A673 (cell line): ENCODE results near the gene NRDC. TPM values are rescaled to one million over a fixed set of nuclear protein-coding genes. Genes with fewer than 3 reads are reported as not detected.

Source experiments
- BruUV-seq: library from RNA; stranded (reverse); fragments of 400-500 nt; replicated peaks from 2 replicates; lab custom pipeline; 2021; lab: Mats Ljungman, UMichigan
- CTCF ChIA-PET: fragments of 300-600 bp; sonication (Branson Sonifier 250); formaldehyde crosslinking; loops from one replicate; lab custom pipeline; 2022; ENCODE audit warnings: antibody characterized with exemption; lab: Charles Lee
- POLR2A ChIA-PET: fragments of 300-600 bp; sonication (Branson Sonifier 250); formaldehyde crosslinking; loops from one replicate; lab custom pipeline; 2022; ENCODE audit warnings: antibody characterized with exemption; ENCODE audit not compliant: low non-redundant PET; lab: Charles Lee
- DNase-seq: peaks from one replicate; pipeline ENCODE4 v3.0.0-alpha.2; 2015; ENCODE audit warnings: low spot score
- H3K27ac ChIP-seq: fragments of 200-600 bp; sonication (generic); 2 replicates; pipeline ENCODE4 v1.5.1; 2016; ENCODE audit warnings: mixed run types, low read depth, mild to moderate bottlenecking, mixed read lengths, antibody characterized with exemption, low read length; ENCODE audit not compliant: poor library complexity, severe bottlenecking
- H3K27me3 ChIP-seq: fragments of 200-600 bp; sonication (generic); replicated peaks from 2 replicates; pipeline ENCODE4 v1.6.1; 2017; ENCODE audit warnings: mixed run types, low read depth, mild to moderate bottlenecking, mixed read lengths, antibody characterized with exemption, low read length; ENCODE audit not compliant: insufficient read depth, poor library complexity
- H3K36me3 ChIP-seq: fragments of 200-600 bp; sonication (generic); 2 replicates; pipeline ENCODE4 v1.6.1; 2016; ENCODE audit warnings: mixed run types, mild to moderate bottlenecking, mixed read lengths, antibody characterized with exemption, low read length; ENCODE audit not compliant: insufficient read depth, poor library complexity, severe bottlenecking
- H3K4me1 ChIP-seq: fragments of 200-600 bp; sonication (generic); 2 replicates; pipeline ENCODE4 v1.6.1; 2017; ENCODE audit warnings: mixed run types, mild to moderate bottlenecking, mixed read lengths, antibody characterized with exemption, low read length; ENCODE audit not compliant: insufficient read depth, poor library complexity, severe bottlenecking
- H3K4me3 ChIP-seq: fragments of 200-600 bp; sonication (generic); 2 replicates; pipeline ENCODE4 v1.5.1; 2016; ENCODE audit warnings: low read depth, mixed run types, mild to moderate bottlenecking, mixed read lengths, low read length; ENCODE audit not compliant: poor library complexity, severe bottlenecking
- H3K9me3 ChIP-seq: fragments of 200-600 bp; sonication (generic); 2 replicates; pipeline ENCODE4 v1.6.1; 2016; ENCODE audit warnings: mixed run types, low read depth, mild to moderate bottlenecking, mixed read lengths, antibody characterized with exemption, low read length; ENCODE audit not compliant: poor library complexity, severe bottlenecking
- CTCF ChIP-seq: fragments of 300-800, 200-600 bp; sonication (generic); conservative IDR thresholded peaks from 2 replicates; pipeline ENCODE4 v1.5.1; 2017; ENCODE audit warnings: low read depth, mild to moderate bottlenecking, antibody characterized with exemption, low read length, moderate library complexity, mixed read lengths
- EZH2 ChIP-seq: fragments of 200-600 bp; sonication (generic); IDR thresholded peaks from 2 replicates; pipeline ENCODE4 v1.6.1; 2017; ENCODE audit warnings: borderline replicate concordance, low read depth, mild to moderate bottlenecking, mixed read lengths, antibody characterized with exemption, low read length; ENCODE audit not compliant: poor library complexity, severe bottlenecking
- intact Hi-C: fragments of 100-400 bp; cut with micrococcal nuclease; formaldehyde crosslinking; loops from one replicate; pipeline ENCODE4 v1.10.0; 2022; ENCODE audit not compliant: unreplicated experiment
- microRNA-seq: library from miRNA; unstranded; fragments of <30 nt; microRNA quantifications from one replicate; pipeline ENCODE4 v1.2.0, GENCODE V29; 2021
- total RNA-seq: library from RNA; stranded (reverse); gene quantifications from 2 replicates; pipeline ENCODE4 v1.2.3, GENCODE V29; 2021

Gene NRDC
- total RNA-seq, 1 experiment from 2014 or later, result 1,009 TPM

GRCh38 chr1:51740652-51741051 lies 137.9 kb downstream of the NRDC start:
- intact Hi-C loops, result no loop called here
- Histone ChIP-seq H3K4me3 (no peak overlapping the region), H3K27ac (no peak overlapping the region), H3K4me1 (peaks cover 34% of the 10 kb centered on the region), H3K36me3 (no peaks in the 10 kb centered on the region), H3K27me3 (no peaks in the 10 kb centered on the region), H3K9me3 (no peaks in the 10 kb centered on the region)
- BruUV-seq, result no TSS peak
- DNase-seq, result no peak
- POLR2A ChIA-PET, result no interaction called here
- CTCF ChIA-PET, result no interaction called here
- no peak for TF ChIP-seq CTCF
- no peak for TF ChIP-seq EZH2

Small RNAs within 50 kb of the gene (microRNA-seq; reads per million reads assigned to microRNA genes)
- gene MIR761, result not detected

Other genes with a start within 250 kb of the NRDC start
- 25.5 and 27.2 TPM in 2 replicates for gene RAB3B, start 112.0 kb upstream of the NRDC start, total RNA-seq
- gene KTI12, start 155.1 kb upstream of the NRDC start, total RNA-seq, result 12.4 and 17.1 TPM in 2 replicates
- gene TXNDC12, start 176.5 kb upstream of the NRDC start, total RNA-seq, result 56.0 and 70.1 TPM in 2 replicates
- gene BTF3L4, start 177.6 kb upstream of the NRDC start, total RNA-seq, result 84.4 and 87.0 TPM in 2 replicates